GM19035 (cell line): ENCODE results near the gene NUDCD3.
A peak's percentile ranks its signal among the peaks of the same experiment; 100 is the strongest.
"Not testable (repeated sequence)": the region's sequence is repeated elsewhere in the genome, so short reads cannot be mapped to it uniquely, and the experiment has no call there.

ENCODE experiments used
- ATAC-seq: cut with Tn5 transposase; IDR thresholded peaks from one replicate; pipeline ENCODE4 v1.9.1; 2021; ENCODE audit not compliant: unreplicated experiment

Gene NUDCD3

DNA sequence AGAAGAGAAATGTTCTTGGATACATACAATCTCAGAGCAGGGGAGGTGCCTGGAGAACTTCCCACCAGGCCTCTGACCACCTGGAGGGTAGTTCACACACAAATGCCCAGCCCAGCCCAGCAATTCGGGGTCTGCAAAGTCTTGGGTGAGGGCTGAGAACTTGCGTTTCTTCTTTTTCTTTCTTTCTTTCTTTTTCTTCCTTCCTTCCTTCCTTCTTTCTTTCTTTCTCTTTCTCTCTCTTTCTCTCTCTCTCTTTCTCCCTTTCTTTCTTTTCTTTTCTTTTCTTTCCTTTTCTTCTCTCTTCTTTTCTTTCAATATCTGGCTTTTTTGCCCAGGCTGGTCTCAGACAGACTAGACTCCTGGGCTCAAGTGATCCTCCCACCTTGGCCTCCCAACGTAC is 28.3 kb upstream of the NUDCD3 start:
- no peak for ATAC-seq

DNA sequence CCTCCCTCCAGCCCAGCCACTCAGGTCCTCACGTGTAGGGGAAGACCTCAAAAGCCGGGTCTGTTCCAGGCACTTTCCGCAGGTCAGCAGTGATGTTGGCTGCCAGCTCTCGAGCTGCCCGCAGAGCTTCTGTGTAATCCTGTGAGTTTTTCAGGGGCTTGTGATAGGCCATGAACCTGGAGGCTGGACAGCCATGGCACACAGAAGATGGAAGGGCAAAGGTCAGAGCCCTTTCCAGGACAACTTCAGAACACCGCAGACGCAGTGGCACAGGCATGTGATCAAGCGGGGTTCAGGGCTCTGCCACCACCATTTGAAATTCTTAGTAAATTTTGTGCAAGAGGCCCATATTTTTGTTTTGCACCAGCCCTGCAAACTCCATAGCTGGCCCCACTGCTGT is 26.7 kb upstream of the NUDCD3 start:
- no peak for ATAC-seq

DNA sequence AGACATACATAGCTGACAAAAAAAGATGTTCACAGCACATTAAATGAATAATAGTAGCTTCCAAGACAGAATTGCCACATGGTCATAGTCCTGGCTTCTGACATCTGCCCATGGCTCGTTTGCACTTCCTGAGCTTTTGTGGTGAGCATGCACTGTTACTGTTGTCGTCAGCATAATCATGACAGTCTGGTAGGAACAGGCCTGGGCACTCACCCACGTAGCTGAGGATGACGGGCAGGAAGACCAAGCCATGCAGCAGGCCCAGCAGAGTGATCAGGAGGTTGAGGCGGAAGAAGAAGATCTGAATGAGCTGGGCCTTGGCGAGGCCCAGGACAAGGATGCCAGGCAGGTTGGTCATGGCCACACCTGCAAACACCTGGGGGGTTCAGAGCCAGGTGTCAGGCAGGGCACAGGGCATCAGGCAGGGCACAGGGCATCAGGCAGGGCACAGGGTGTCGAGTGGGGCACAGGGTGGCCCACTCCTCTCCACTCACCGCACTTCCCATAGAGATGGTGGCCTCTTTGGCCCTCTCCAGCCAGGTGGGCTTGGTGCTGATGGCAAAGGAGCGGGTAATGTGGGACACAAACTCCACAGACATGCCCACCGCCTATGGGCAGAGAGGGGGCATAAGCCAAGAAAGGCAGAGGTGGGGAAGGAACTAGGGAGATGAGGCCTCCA is 25.3 kb upstream of the NUDCD3 start:
- no peak for ATAC-seq

DNA sequence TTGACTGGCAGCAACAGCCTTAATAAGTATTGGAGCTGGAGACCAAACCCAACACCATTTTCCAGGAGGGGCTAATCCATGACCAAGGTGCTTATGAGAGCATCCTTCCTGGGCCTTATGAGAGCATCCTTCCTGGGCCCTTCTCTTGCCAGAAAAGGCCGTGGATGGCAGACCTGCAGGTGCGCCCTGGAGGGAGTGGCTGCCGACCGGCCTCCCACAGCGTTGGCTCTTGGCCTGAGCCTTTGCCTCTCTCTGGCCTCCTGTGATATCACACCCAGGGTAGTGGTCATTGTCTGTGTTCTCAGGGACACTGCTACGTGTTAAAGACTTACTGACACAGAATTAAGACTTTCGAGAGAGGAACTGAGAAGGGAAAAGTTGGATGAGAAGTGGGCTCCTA is 22.3 kb upstream of the NUDCD3 start:
- no peak for ATAC-seq

DNA sequence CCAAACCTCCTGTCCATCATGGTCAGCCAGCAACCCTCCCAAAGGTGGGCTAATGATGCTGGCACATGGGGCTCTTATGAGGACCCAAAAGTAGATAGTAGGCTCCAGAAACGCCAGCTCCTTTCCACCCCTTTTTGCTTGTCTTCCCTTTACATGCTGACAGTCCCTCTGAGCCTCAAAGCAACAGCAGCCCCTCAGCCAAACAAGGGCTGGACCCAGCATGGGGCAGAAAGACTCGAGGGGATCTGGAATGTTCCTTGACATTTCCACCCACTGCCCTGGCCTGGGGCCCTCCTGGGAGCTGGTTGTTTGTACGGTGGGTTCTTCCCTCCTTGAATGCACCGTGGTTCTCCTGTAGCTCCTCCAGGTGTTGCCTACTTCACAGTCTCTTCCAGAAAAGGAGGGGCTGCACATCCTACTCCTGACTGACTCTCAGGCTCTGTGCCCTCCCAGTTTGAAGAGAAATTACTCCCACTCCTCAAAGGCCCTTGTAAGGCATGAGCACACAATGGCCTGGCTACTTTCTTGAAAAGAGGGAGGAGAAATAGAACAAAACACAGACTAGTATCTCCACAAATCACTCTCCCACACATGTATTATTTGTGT is 21.5 kb upstream of the NUDCD3 start:
- ATAC-seq, result no peak

DNA sequence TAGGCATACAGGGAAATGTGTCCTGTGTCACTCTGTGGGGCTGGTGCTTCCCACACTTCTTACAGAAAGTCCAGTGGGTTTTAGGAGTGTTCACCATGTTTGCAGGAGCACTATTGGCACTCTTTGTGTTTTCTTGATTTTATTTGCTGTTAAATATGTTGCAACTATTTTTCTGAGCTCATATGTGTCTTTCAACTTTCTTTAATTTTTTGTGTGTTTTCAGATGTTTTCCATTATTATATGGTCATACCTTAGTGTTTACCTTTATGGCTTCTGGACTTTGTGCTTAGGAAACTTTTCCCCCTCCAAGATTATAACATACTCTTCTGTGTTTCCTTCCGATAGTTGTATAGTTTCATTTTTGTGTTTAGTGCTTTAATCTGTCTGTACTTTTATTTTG is 20.8 kb upstream of the NUDCD3 start:
- ATAC-seq, result no peak

DNA sequence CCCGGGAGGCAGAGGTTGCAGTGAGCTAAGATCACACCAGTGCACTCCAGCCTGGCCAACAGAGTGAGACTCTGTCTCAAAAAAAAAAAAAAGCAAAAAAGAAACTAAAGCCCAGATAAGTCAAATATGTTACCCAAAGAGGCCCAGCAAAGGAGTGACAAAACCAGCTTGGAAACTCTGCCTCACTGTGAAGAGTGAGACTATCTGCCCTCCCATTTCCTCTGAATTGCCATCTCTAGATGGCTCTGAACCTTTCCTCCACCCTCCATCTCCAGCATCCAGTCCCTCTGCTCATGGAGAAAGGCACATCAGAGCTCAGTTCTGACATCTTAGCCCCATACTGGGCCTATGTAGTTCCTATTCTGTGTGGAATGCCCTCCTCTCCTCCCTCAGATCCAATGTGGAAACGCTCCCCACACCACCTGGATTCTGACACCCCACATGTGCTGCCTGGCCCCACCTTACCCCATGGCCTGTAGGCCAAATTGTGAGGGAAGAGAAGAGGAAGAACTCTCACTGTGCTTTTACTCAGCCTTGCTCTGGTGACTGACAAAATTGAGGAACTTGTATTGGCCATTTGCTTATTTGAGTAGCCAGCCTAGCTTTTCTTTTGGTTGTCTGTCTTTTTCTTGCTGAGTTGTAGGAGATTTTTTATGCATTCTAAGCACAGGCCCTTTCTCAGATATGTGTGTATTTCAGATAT is 18.0 kb upstream of the NUDCD3 start:
- ATAC-seq, result no peak

DNA sequence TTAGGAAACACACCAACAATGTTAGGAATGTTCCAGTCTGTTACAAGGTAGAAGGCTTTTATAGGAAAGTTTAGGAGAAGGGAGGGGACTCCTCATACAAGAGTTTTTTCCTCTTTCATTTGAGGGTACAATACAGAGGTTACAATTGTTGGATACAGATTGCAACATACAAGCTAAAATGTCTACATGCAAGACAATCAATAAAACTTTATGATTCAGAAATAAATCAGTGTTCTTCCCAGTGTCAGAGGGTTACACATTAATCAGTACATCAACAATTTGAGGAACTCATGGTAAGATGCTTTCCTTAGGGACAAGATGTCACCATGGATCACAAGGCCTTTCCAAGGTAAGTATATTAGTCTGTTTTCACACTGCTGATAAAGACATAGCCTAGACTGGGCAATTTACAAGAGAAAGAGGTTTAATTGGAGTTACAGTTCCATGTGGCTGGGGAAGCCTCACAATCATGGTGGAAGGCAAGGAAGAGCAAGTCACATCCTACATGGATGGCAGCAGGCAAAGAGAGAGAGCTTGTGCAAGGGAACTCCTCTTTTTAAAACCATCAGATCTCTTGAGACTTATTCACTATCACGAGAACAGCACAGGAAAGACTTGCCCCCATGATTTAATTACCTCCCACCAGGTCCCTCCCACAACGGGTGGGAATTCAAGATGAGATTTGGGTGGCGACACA is 16.3 kb upstream of the NUDCD3 start:
- ATAC-seq, result not testable (repeated sequence)

DNA sequence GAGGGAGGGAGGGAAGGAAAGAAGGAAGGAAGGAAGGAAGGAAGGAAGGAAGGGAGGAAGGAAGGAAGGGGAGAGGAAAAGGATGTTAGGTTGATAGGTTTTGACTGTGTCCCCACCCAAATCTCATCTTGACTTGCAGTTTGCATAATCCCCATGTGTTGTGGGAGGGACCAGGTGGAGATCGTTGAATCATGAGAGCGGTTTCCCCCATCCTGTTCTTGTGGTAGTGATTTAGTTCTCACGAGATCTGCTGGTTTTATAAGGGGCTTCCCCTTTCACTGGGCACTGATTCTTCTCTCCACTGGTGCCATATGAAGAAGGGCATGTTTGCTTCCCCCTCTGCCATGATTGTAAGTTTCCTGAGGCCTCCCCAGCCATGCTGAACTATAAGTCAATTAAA is 15.1 kb upstream of the NUDCD3 start:
- ATAC-seq, result no peak

DNA sequence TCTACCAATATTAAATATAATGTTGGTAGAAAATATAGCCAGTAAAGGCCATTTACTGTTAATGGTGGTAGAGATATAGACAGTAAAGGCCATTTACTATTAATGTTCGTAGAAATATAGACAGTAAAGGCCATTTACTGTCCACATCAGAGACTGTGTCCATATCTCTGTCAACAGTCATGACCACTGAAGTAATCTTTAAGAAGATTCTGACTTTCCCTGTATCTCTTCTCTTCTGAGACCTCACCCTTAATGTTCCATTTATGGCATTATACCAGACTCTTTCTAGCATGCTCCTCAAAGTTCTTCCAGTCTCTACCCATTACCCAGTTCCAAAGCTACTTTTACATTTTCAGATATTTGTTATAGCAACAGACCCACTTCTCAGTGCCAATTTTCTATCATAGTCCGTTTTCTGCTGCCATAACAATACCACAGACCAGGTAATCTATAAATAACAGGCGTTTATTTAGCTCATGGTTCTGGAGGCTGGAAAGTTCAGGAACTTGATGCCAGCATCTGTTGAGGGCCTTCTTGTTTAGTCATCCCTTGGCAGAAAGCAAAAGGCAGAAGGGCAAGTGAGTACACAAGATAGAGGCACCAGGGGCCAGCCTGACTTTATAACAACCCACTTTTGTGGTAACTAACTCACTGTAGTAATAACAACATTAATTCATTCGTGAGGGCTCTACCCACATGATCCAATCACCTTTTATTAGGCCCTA is 7.9 kb upstream of the NUDCD3 start:
- no peak for ATAC-seq

DNA sequence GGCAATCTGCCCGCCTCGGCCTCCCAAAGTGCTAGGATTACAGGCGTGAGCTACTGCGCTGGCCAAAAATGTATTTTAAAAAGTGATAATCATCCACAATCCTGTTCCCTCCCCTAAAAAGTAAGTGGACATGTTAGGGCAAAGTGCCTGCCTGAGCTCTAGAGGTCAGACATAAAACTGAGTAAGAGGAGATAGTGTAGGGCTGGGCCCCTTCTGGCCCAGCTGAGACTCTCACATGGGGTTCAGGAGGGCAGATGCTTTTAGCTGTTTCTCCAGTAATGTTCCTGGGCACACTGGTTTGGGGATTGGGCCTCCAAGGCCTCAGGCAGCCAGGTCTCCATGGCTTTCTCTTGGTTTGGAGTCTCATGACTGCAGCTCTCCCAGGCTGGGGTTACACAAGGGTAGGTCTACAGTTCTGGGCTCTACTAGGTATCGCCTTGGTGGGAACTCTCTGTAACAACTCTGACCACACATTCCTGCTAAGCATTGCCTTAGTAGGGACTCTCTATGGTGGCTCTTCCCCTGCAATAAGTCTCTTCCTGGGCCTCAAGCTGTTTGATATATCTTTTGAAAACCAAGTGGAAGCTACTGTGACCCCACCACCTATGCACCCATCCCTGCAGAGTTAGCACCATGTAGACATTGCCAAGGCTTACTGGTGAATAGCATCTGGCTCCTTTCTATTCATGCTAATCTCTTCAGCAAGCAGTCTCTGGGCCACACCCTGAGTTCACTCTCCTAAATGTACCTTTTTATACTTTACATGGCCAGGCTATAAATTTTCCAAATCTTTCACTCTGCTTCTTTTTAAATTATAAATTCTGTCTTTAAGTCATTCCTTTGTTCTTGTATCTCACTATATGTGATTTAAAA is 6.9 kb upstream of the NUDCD3 start:
- ATAC-seq, result no peak

DNA sequence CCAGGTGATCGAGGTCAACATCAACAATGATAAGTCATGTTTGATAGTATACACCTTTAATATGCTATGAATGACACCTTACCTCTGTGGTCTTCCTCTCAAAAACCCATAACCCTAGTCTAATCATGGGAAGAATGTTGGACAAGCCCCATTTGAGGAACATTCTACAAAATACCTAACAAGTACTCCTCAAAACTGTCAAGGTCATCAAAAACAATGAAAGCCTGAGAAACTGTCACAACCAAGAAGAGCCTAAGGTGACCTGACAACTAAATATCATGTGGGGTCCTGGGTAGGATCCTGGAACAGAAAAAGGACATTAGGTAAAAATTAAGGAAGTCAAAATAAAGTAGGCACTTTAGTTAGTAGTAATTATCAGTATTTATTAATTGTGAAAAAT is 5.9 kb upstream of the NUDCD3 start:
- no peak for ATAC-seq

DNA sequence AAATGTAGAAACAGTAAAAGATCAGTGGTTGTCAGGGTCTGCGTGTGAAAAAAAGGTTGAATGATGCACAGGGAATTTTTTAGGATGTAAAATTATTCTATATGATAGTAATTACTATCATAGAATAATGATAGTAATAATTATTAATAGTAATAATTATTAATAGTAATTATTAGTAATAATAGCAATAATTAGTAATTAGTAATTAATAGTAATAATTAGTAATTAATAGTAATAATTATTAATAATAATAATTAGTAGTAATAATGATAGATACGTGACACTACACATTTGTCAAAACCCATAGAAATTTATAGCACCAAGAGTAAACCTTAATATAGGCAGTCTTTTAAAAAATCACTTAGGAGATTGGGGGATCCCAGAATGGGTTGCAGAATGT is 4.5 kb upstream of the NUDCD3 start:
- no peak for ATAC-seq

DNA sequence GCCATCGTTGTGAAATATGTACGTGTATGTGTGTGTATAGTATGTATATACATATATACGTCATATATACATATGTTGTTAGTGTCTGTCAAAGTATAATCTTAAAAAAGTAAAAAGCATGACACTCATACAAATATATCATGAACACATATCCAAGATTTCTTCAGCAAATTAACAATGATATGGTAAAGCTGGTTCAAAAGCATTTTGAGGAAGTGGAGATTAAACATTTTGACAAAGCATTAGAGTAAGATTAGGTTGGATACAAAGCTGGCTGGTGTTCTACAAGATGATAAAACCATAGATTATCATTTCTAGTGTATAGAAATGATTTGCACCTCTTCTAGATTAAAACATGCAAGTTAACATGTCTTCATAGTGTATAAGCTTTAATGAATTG is 771 bp upstream of the NUDCD3 start:
- ATAC-seq, result no peak

DNA sequence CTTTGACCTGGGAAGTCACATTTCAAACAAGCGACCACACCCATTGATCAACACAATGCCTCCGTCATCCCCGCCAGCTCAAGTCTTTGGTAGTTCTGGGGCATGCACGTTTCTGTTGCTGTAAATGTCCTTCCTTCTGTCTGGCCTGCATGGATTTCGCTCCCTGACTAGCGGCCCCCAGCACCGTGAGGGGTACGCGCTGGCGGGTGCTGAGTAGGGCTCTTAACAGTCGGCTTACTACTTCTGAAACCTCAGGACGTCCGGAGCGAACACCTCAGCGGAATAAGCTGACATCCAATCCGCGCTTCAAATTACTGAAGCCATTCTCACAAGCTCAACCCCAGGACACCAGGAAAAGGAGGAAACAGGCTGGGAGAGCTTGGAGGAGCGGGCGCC is 505 bp downstream of the NUDCD3 start:
- ATAC-seq, result peak; percentile 23

DNA sequence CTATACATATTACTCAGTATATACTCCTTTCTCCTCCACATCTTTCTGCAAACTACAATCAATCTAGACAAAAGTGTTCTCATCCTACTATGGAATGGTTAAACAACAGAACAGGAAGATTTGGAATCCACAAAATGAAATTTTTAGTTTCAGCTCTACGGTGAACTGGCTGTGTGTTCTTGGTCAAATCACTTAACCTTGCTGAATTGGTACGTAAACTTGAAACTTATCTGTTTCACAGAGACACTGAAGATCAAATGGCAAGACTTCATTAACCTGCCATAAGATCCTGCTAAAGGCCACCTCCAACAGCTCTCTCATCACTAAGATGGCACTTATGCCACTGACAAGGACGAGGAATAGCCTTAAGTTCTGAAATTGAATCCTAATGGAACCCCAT is 1.5 kb downstream of the NUDCD3 start:
- no peak for ATAC-seq

DNA sequence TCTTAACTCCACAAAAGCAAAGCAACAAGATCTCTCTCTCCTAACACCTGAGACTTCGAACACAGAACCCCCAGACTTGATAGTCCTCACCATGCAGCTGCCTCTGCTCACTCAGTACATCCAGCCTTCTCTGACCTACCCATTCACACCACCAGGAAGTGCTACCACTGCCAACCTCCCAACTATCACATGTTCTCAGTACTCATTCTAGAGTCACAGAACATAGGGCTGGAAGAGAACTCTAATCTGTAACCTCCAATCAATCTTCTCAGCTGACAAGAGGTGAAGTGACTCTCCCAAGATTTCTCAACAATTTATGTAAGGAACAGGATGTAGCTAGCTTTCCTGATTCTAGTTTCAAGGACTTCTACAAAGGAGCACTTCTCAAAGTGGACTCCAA is 3.8 kb downstream of the NUDCD3 start:
- no peak for ATAC-seq

DNA sequence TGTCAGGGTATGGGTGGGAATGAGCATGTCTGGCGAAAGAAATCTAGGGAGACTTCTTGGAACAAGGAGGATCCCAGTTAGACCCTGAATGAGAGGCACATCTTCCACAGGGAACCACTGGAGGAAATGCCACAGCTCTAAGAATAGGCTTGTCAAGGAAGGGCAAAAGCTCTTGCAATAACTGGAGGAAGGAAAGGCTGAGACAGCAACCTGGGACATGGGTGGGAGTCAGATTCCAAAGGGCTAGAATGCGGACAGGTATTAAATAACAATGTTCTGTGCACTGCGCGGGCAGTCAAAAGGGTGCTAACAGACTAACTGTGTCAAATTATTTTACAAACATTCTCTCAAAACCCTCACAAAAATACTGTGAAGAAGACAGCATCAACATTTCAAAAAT is 4.5 kb downstream of the NUDCD3 start:
- no peak for ATAC-seq

DNA sequence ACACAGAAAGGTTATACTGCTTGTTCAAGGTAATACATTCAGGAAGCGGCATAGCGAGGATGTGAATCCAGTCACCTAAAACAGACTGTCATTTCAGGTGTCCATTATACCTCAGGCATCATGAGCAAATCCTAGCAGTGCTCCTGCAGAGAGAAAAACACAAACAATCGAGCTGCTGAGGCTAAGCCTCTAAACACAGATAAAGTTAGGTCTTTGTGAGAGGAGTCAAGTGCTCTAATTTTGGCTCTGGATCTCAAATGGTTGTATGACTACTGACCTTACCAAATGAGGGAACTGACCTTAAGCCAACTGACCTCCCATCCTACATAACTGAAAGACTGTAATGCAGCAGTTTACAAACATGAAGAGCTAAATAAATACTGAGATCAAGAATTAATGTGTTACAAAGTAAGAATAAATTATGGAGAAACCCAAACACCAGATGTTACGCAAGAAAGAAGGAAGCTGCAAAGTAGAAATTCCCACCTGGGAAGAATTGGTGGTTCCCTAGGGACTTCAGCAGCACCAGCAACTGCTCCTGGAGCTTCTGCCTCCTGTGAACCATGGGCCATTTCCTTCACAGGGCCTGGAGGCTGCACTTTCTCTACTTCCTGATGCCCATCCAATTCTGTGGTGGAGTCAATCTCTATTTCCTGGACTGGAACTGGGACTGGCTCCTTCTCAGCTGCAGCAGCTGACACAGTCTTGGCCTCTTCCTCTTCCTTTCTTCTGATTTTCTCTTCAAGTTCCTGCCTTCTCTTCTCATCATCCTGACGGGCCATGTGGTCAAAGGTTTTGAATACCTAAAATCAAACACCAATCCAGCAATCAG is 5.8 kb downstream of the NUDCD3 start:
- ATAC-seq, result no peak
